AG10803 (cell line): Measurements from ENCODE around the gene ELK3.

Experiments used
- DNase-seq: peaks from one replicate; pipeline ENCODE4 v3.0.0; 2010; ENCODE audit warnings: low read depth
- H3K4me3 ChIP-seq: 2 replicates; pipeline ENCODE4 v1.5.1; 2011; ENCODE audit warnings: mild to moderate bottlenecking, low read length, control low read depth
- CTCF ChIP-seq: conservative IDR thresholded peaks from 2 replicates; pipeline ENCODE4 v1.5.1; 2011; ENCODE audit warnings: mild to moderate bottlenecking, low read length, control low read depth, inconsistent platforms

The ELK3 gene

GRCh38 chr12:96247563-96247962 lies 53.4 kb downstream of the ELK3 start:
- DNase-seq: no peak
- no peak for TF ChIP-seq CTCF
- H3K4me3 ChIP-seq: no peak overlapping the region

GRCh38 chr12:96248136-96248931 lies 54.2 kb downstream of the ELK3 start:
- no peak overlapping the region for H3K4me3 ChIP-seq
- peak; percentile 45 for DNase-seq
- TF ChIP-seq CTCF: no peak

DNA sequence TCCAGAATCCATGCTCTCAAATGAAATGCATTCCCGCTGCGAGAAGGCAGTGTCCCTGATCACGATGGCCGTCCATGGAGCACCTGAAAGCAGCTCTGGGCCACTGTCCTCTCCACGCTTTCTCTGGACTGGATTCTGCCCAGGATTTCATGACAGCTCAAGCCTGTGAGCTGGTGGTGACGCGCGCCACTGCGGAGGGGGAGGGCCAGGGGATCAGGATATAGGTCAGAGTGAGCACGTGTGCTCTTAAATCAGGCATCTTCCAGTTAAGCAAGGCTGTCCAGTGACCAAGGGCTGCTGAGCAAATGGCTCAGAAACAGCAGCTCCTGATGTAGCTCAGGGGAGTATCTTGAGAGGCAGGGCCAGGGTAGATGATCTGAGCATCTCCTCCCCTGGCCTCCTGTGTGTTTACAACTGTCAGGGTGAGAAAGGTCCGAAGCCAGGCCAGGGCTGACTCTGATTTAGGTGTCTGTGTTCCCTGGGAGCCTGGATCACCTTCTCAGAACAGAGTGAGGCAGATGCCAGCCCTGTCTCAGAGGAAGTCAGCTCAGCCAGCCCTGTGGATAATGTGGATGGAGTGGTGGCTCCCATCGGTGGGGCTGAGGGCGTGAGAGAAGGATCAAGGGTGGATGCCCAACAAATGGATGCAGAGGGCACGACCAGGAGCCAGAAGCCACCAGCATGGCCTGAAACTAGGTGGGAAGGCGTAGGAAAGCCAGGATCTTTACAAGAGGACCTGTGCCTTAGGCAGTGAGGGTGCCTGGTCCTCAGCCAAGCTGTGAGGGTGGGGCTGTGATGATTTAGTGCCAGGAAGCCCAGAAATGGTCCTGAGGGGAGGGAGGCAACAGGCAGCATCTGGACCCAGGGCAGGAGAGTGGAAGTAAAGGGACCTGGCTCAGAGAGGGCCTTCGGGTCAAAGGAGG lies 55.3 kb downstream of the ELK3 start:
- peak; percentile 74 for DNase-seq
- TF ChIP-seq CTCF: no peak

DNA sequence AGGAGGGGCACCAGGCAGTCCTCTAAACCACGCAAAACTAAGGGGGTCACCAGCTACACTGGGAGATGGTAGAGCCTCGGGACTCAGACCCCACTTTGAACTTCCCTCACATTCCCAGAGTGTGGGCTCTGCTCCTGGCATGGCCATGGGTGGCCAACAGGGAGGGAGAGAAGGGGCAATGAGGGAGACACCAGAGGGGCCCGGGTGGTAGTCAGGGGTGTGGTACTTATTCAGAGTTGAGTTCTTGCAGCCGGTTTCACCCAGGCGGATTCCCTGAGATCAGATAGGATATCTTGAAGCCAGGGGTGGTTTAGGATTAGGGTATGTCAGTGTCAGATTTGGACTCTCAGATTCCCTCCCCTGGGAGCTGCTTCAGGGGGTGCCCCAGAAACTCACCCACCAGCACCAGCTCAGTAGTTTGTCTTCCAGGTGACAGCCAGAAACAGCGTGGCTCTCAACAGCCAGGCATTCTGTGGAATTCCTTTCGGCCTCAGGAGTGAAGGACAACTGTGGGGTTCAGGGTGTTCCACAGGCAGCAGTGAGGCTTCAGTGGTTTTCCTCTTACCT lies 56.0 kb downstream of the ELK3 start:
- no peak overlapping the region for H3K4me3 ChIP-seq
- no peak for TF ChIP-seq CTCF
- no peak for DNase-seq

More for the DNA sequence above, 55.3 kb downstream of the ELK3 start:
- H3K4me3 ChIP-seq: no peak overlapping the region

DNA sequence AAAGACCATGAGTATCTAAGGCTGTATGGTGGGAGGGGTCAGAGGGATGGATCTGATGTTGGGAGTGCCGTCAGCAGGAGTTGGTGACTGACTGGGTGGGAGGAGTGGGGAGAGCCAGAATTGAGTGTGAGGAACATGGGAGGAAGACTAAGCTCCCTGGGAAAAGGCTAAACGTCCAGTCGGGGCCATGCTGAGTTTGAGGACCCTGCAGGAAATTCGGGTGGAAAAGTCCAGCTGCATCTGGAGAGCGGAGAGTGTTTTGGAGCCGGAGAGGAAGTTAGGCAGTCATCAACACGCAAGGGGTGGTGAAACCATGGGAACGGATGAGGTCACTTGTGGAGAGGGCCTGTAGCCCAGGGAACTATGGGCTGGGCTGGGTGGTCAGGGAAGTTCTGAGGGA lies 60.9 kb downstream of the ELK3 start:
- H3K4me3 ChIP-seq: no peak overlapping the region
- TF ChIP-seq CTCF: no peak
- peak; percentile 77 for DNase-seq

DNA sequence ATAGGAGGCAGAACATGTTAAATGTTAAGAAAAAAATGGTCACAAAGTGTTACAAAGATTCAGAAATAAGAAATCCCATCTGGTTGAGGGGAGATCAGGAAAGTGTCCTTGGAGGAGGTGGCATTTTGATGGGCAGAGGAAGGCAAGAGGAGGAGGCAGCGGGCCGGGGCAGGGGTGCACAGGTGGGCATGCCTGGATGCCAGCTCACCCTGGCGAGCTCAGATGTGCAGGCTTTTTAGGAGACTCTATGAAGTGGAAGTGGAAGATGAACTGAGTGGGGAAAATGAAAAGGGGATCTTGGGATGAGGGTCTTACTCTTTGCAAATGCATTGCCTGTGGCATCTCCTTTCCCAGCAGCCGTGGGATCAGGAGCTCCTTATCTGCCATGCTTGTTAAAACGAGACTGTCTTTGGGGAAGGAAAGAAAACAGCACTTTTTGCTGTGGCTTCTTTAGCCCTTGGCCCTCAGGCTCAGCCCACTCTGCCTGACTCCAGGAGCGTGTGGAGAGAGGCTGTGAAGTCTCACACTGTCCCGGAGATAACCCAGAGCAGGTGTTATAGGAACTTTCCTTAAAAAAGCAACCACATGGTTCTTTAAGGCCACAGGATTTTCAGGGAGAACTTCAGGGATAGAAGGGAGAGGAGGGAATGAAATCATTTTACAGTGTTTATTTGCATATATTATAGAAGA lies 62.6 kb downstream of the ELK3 start:
- TF ChIP-seq CTCF: no peak
- no peak overlapping the region for H3K4me3 ChIP-seq
- no peak for DNase-seq
